IMR-90 (cell line): ENCODE measurements around the gene LCE3B. TPM values are rescaled to one million over a fixed set of nuclear protein-coding genes. Genes with fewer than 3 reads are reported as not detected.

Experiments used
- ATAC-seq: fragments of 200-7000 bp; cut with Tn5 transposase; 2 replicates; pipeline ENCODE4 v1.9.1; 2020; ENCODE audit warnings: low read depth, mild to moderate bottlenecking, moderate library complexity
- BruUV-seq: library from RNA; stranded (reverse); fragments of 400-500 nt; replicated peaks from 2 replicates; lab custom pipeline; 2021; lab: Mats Ljungman, UMichigan
- CTCF ChIA-PET: fragments of 300-600 bp; formaldehyde crosslinking; extraction: SDS; loops from one replicate; lab custom pipeline; 2021; ENCODE audit warnings: antibody characterized with exemption; lab: Yijun Ruan, JAX
- POLR2A ChIA-PET: fragments of 300-600 bp; sonication (Branson Sonifier 250); formaldehyde crosslinking; loops from one replicate; lab custom pipeline; 2022; ENCODE audit warnings: antibody characterized with exemption; ENCODE audit not compliant: unreplicated experiment; lab: Charles Lee
- DNase-seq: peaks from one replicate; pipeline ENCODE4 v3.0.0; 2013
- H2AFZ ChIP-seq: replicated peaks from 2 replicates; pipeline ENCODE3; 2013; ENCODE audit warnings: low read length, mild to moderate bottlenecking; ENCODE audit not compliant: poor library complexity
- H2AK5ac ChIP-seq: 2 replicates; pipeline ENCODE4 v1.6.1; 2013; ENCODE audit warnings: low read depth, low read length, inconsistent platforms
- H2AK9ac ChIP-seq: replicated peaks from 2 replicates; pipeline ENCODE3; 2013; ENCODE audit warnings: mild to moderate bottlenecking, low read depth, low read length, moderate library complexity; ENCODE audit not compliant: poor library complexity
- H2BK120ac ChIP-seq: 2 replicates; pipeline ENCODE4 v1.6.1; 2013; ENCODE audit warnings: low read depth, low read length, inconsistent platforms
- H2BK15ac ChIP-seq: 3 replicates; pipeline ENCODE4 v1.6.1; 2013; ENCODE audit warnings: low read depth, low read length, inconsistent platforms
- H2BK20ac ChIP-seq: 2 replicates; pipeline ENCODE4 v1.6.1; 2013; ENCODE audit warnings: low read depth, mild to moderate bottlenecking, inconsistent platforms, low read length, moderate library complexity
- H2BK5ac ChIP-seq: 2 replicates; pipeline ENCODE4 v1.6.1; 2013; ENCODE audit warnings: mild to moderate bottlenecking, low read depth, low read length, inconsistent platforms; ENCODE audit not compliant: poor library complexity, severe bottlenecking
- H3K14ac ChIP-seq: replicated peaks from 2 replicates; pipeline ENCODE4 v1.6.1; 2013; ENCODE audit warnings: low read depth, low read length, inconsistent platforms
- H3K18ac ChIP-seq: 2 replicates; pipeline ENCODE4 v1.6.1; 2013; ENCODE audit warnings: low read depth, low read length, control low read depth
- H3K23ac ChIP-seq: 2 replicates; pipeline ENCODE4 v1.6.1; 2013; ENCODE audit warnings: low read depth, low read length, inconsistent platforms
- H3K27ac ChIP-seq: 2 replicates; pipeline ENCODE4 v1.5.1; 2013; ENCODE audit warnings: mild to moderate bottlenecking, control low read depth, low read length; ENCODE audit not compliant: insufficient read depth
- H3K27me3 ChIP-seq: 2 replicates; pipeline ENCODE4 v1.6.1; 2013; ENCODE audit warnings: low read length; ENCODE audit not compliant: control insufficient read depth, insufficient read depth
- H3K36me3 ChIP-seq: 2 replicates; pipeline ENCODE4 v1.6.1; 2013; ENCODE audit warnings: low read length, mixed read lengths; ENCODE audit not compliant: control insufficient read depth, insufficient read depth
- H3K4ac ChIP-seq: 2 replicates; pipeline ENCODE4 v1.6.1; 2013; ENCODE audit warnings: low read depth, low read length, inconsistent platforms
- H3K4me1 ChIP-seq: 2 replicates; pipeline ENCODE4 v1.6.1; 2013; ENCODE audit warnings: low read length, mixed read lengths; ENCODE audit not compliant: control insufficient read depth, insufficient read depth
- H3K4me2 ChIP-seq: 2 replicates; pipeline ENCODE4 v1.6.1; 2013; ENCODE audit warnings: low read depth, mild to moderate bottlenecking, control low read depth, low read length, moderate library complexity
- H3K4me3 ChIP-seq: 2 replicates; pipeline ENCODE4 v1.5.1; 2013; ENCODE audit warnings: low read depth, mild to moderate bottlenecking, control low read depth, low read length, moderate library complexity; ENCODE audit not compliant: insufficient read depth
- H3K56ac ChIP-seq: 2 replicates; pipeline ENCODE4 v1.6.1; 2013; ENCODE audit warnings: low read length, inconsistent platforms; ENCODE audit not compliant: insufficient read depth; ENCODE audit errors: extremely low read depth
- H3K79me1 ChIP-seq, 2 experiments: 2 replicates each; pipeline ENCODE4 v1.6.1; 2013; ENCODE audit warnings: low read length in 2 of 2, inconsistent platforms in 1 of 2, low read depth in 1 of 2
- H3K9ac ChIP-seq: 2 replicates; pipeline ENCODE4 v1.6.1; 2013; ENCODE audit warnings: low read depth, low read length, control low read depth
- H3K9me1 ChIP-seq: 2 replicates; pipeline ENCODE4 v1.6.1; 2013; ENCODE audit warnings: low read length, inconsistent platforms; ENCODE audit not compliant: insufficient read depth
- H3K9me3 ChIP-seq: 2 replicates; pipeline ENCODE4 v1.6.1; 2013; ENCODE audit warnings: low read length; ENCODE audit not compliant: control insufficient read depth, insufficient read depth
- H4K20me1 ChIP-seq: 2 replicates; pipeline ENCODE4 v1.6.1; 2013; ENCODE audit warnings: low read length, inconsistent platforms; ENCODE audit not compliant: insufficient read depth
- H4K5ac ChIP-seq: 2 replicates; pipeline ENCODE4 v1.6.1; 2013; ENCODE audit warnings: mild to moderate bottlenecking, low read depth, low read length, control low read depth
- H4K8ac ChIP-seq, 2 experiments: 2 replicates each; pipeline ENCODE4 v1.6.1; 2013; ENCODE audit warnings: low read depth in 2 of 2, low read length in 2 of 2, control low read depth in 1 of 2, inconsistent platforms in 1 of 2
- H4K91ac ChIP-seq: 2 replicates; pipeline ENCODE4 v1.6.1; 2013; ENCODE audit warnings: low read depth, low read length, inconsistent platforms; ENCODE audit not compliant: insufficient read depth
- BHLHE40 ChIP-seq: fragments of 150-350 bp; IDR thresholded peaks from 2 replicates; pipeline ENCODE4 v1.6.1; 2016; ENCODE audit warnings: mild to moderate bottlenecking, low read depth, low read length
- CEBPB ChIP-seq: IDR thresholded peaks from 2 replicates; pipeline ENCODE4 v1.6.1; 2012; ENCODE audit warnings: low read depth, low read length, improper control_type of control experiment
- CHD1 ChIP-seq: IDR thresholded peaks from 2 replicates; pipeline ENCODE4 v1.6.1; 2012; ENCODE audit warnings: low read depth, low read length, improper control_type of control experiment
- CTCF ChIP-seq: conservative IDR thresholded peaks from 2 replicates; pipeline ENCODE4 v1.5.1; 2012; ENCODE audit warnings: mild to moderate bottlenecking, low read depth, low read length, improper control_type of control experiment
- ELK1 ChIP-seq: fragments of 150-350 bp; IDR thresholded peaks from 2 replicates; pipeline ENCODE4 v1.6.1; 2016; ENCODE audit warnings: low read depth, mild to moderate bottlenecking, low read length, moderate library complexity, borderline replicate concordance
- FOS ChIP-seq: fragments of 150-350 bp; IDR thresholded peaks from 2 replicates; pipeline ENCODE4 v1.6.1; 2016; ENCODE audit warnings: low read depth, low read length
- MAFK ChIP-seq: IDR thresholded peaks from 2 replicates; pipeline ENCODE4 v1.6.1; 2012; ENCODE audit warnings: low read depth, low read length, improper control_type of control experiment
- MAZ ChIP-seq: IDR thresholded peaks from 2 replicates; pipeline ENCODE4 v1.6.1; 2012; ENCODE audit warnings: low read depth, mild to moderate bottlenecking, low read length, improper control_type of control experiment, moderate library complexity, borderline replicate concordance
- MXI1 ChIP-seq: IDR thresholded peaks from 2 replicates; pipeline ENCODE4 v1.6.1; 2012; ENCODE audit warnings: low read depth, mild to moderate bottlenecking, low read length, moderate library complexity, borderline replicate concordance
- NFE2L2 ChIP-seq: fragments of 150-350 bp; IDR thresholded peaks from 2 replicates; pipeline ENCODE4 v1.6.1; 2016; ENCODE audit warnings: low read depth, mild to moderate bottlenecking, low read length
- POLR2A ChIP-seq: IDR thresholded peaks from 2 replicates; pipeline ENCODE4 v1.6.1; 2012; ENCODE audit warnings: mild to moderate bottlenecking, low read depth, low read length
- RAD21 ChIP-seq: IDR thresholded peaks from 2 replicates; pipeline ENCODE4 v1.6.1; 2012; ENCODE audit warnings: low read length, improper control_type of control experiment
- RCOR1 ChIP-seq: IDR thresholded peaks from 2 replicates; pipeline ENCODE4 v1.6.1; 2012; ENCODE audit warnings: mild to moderate bottlenecking, low read length, improper control_type of control experiment; ENCODE audit not compliant: insufficient replicate concordance
- RFX5 ChIP-seq: IDR thresholded peaks from 2 replicates; pipeline ENCODE4 v1.8.0; 2012; ENCODE audit warnings: low read depth, mild to moderate bottlenecking, low read length, moderate library complexity
- SMC3 ChIP-seq: fragments of 150-350 bp; IDR thresholded peaks from 2 replicates; pipeline ENCODE4 v1.6.1; 2016; ENCODE audit warnings: low read depth, mild to moderate bottlenecking, antibody characterized with exemption, low read length, moderate library complexity
- USF2 ChIP-seq: fragments of 150-350 bp; IDR thresholded peaks from 2 replicates; pipeline ENCODE4 v1.6.1; 2017; ENCODE audit warnings: mild to moderate bottlenecking, antibody characterized with exemption, low read length, low read depth
- WGBS, 2 experiments: methylation state at CpG; one replicate each; pipeline versions ENCODE4 v1.1.5 to v1.1.7; 2013; ENCODE audit warnings: missing lambda C conversion rate in 2 of 2; ENCODE audit not compliant: insufficient read length in 1 of 2; ENCODE audit errors: extremely low coverage in 2 of 2; 5-methylcytosine and 5-hydroxymethylcytosine counted together
- dilution Hi-C: fragments of 300-500 bp; cut with HindIII; formaldehyde crosslinking; loops from one replicate; pipeline ENCODE4 v1.14.3; 2018; ENCODE audit warnings: low sequenced_read_pairs; ENCODE audit not compliant: unreplicated experiment
- in situ Hi-C: fragments of 300-500 bp; cut with MboI; formaldehyde crosslinking; loops from 3 replicates; pipeline ENCODE4 v1.14.3; 2019; ENCODE audit warnings: low sequenced_read_pairs, inconsistent platforms, mixed read lengths
- intact Hi-C: fragments of 100-400 bp; cut with micrococcal nuclease; formaldehyde crosslinking; loops from 2 replicates; pipeline ENCODE4 v1.10.0; 2022
- polyA plus RNA-seq, 3 experiments: library from polyadenylated mRNA; depleted of rRNA; stranded (reverse); fragments of >200 nt; gene quantifications; 2 replicates each; pipeline ENCODE4 v1.2.3, GENCODE V29; 2012; ENCODE audit warnings: low replicate concordance in 1 of 3
- total RNA-seq: library from RNA; depleted of rRNA; stranded (reverse); fragments of >200 nt; gene quantifications from 2 replicates; pipeline ENCODE4 v1.2.3, GENCODE V29; 2012

The LCE3B gene
- total and polyA plus RNA-seq, 2 of the 4 experiments (the other 2 are of a cell fraction), result not detected

- no peak overlapping the region for H2BK20ac ChIP-seq
- H3K14ac ChIP-seq, result no peak overlapping the region
- no TSS peak for BruUV-seq
- H2BK15ac ChIP-seq, result no peak overlapping the region
- WGBS, 2 experiments, result no CpG with 5 or more reads among the region's 2 CpGs
- no peak overlapping the region for H2AFZ ChIP-seq
- TF ChIP-seq CHD1 (no peak), BHLHE40 (no peak), RCOR1 (no peak), MAZ (no peak), POLR2A (no peak), MXI1 (no peak), MAFK (no peak), RAD21 (no peak), SMC3 (no peak), CEBPB (no peak), ELK1 (no peak), RFX5 (no peak), NFE2L2 (no peak), USF2 (no peak), FOS (no peak), CTCF (no peak)
- no peak overlapping the region for H3K27ac ChIP-seq
- H4K8ac ChIP-seq, result no peak overlapping the region
- no peaks in the 10 kb centered on the region for H3K4me1 ChIP-seq
- H3K9ac ChIP-seq, result no peak overlapping the region
- ChIA-PET POLR2A (no interaction called here), CTCF (no interaction called here)
- DNase-seq (no peak), ATAC-seq (no peak)
- no peak overlapping the region for H2AK9ac ChIP-seq
- no peak overlapping the region for H3K4me3 ChIP-seq
- H3K9me3 ChIP-seq, result peaks cover 3% of the 10 kb centered on the region; the same call in 1 of the 2 replicates
- in situ Hi-C loops, result no loop called here
- H4K91ac ChIP-seq, result no peak overlapping the region
- H4K20me1 ChIP-seq, result no peaks in the 10 kb centered on the region
- no peaks in the 10 kb centered on the region for H3K9me1 ChIP-seq
- no peaks in the 10 kb centered on the region for H3K27me3 ChIP-seq
- dilution Hi-C loops, result no loop called here
- intact Hi-C loops, result no loop called here
- H2BK5ac ChIP-seq, result no peak overlapping the region
- no peak overlapping the region for H2AK5ac ChIP-seq
- no peak overlapping the region for H3K23ac ChIP-seq
- H3K79me1 ChIP-seq, result no peaks in the 10 kb centered on the region
- H3K4ac ChIP-seq, result no peak overlapping the region
- H3K18ac ChIP-seq, result no peak overlapping the region
- H3K56ac ChIP-seq, result no peak overlapping the region
- H3K36me3 ChIP-seq, result no peaks in the 10 kb centered on the region
- H4K5ac ChIP-seq, result no peak overlapping the region
- H3K4me2 ChIP-seq, result no peak overlapping the region
- no peak overlapping the region for H2BK120ac ChIP-seq
Observed at GRCh38 chr1:152565115-152565514, 48.5 kb upstream of the LCE3B start.
